ENCODE data around the gene CD300C.

Gene CD300C

DNA sequence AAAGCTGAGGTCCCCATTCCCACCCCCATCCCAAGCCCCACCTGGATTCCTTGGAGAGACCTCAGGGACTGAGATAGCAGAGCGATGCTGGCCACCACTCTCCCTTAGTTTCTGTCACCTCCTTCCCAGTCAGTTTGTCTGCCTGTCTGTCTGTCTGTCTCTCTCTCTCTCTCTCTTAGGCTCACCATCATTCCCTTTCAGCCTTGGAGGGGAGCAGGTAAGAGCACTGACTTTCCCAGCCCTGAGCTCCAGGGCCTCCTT is 20.5 kb downstream of the CD300C start:
- Histone ChIP-seq H3K9me3 (ENCODE audit: control insufficient read depth, low read length) (peaks cover 19% of the 10 kb centered on the region), H3K27me3 (ENCODE audit: control insufficient read depth in 1 of 2, insufficient read depth in 1 of 2, low read length in 2 of 2) (peaks cover 0 to 21% of the 10 kb centered on the region in 2 experiments), H3K36me3 (ENCODE audit: control insufficient read depth in 1 of 2, insufficient read depth in 2 of 2, low read depth in 1 of 2, low read length in 2 of 2) (no peaks in the 10 kb centered on the region), H3K18ac (ENCODE audit: low read depth in 1 of 2, low read length in 2 of 2) (no peak overlapping the region), H4K8ac (ENCODE audit: low read length) (no peak overlapping the region), H2AK5ac (ENCODE audit: low read length, severe bottlenecking) (no peak overlapping the region), H4K91ac (ENCODE audit: low read length) (no peak overlapping the region), H2BK12ac (ENCODE audit: low read length in 2 of 2) (no peak overlapping the region), H3K23ac (ENCODE audit: low read length in 2 of 2) (no peak overlapping the region), H2BK15ac (ENCODE audit: low read depth, poor library complexity, severe bottlenecking) (no peak overlapping the region), H2BK120ac (ENCODE audit: low read depth, low read length) (no peak overlapping the region), H3K27ac (ENCODE audit: low read length, poor library complexity, severe bottlenecking) (no peak overlapping the region), H3K79me1 (replicated peaks; ENCODE audit: low read length, poor library complexity, severe bottlenecking) (no peaks in the 10 kb centered on the region), H3K4me2 (ENCODE audit: low read length, poor library complexity, severe bottlenecking) (no peak overlapping the region), H3K4ac (ENCODE audit: low read depth in 1 of 2, low read length in 2 of 2) (no peak overlapping the region), H3K4me1 (ENCODE audit: control insufficient read depth, insufficient read depth, low read depth, low read length) (no peaks in the 10 kb centered on the region), H2BK5ac (ENCODE audit: low read depth, low read length, poor library complexity, severe bottlenecking) (no peak overlapping the region), H2AFZ (ENCODE audit: low read depth, low read length) (no peak overlapping the region), H3K14ac (ENCODE audit: low read length in 2 of 2) (no peak overlapping the region), H3K4me3 (ENCODE audit: insufficient read depth in 1 of 2, low read depth in 1 of 2, low read length in 2 of 2) (no peak overlapping the region), H3K9ac (ENCODE audit: low read length) (no peak overlapping the region)
- DNase-seq: no peak
- 100% methylated on average over 1 of the region's 1 CpG for WGBS

DNA sequence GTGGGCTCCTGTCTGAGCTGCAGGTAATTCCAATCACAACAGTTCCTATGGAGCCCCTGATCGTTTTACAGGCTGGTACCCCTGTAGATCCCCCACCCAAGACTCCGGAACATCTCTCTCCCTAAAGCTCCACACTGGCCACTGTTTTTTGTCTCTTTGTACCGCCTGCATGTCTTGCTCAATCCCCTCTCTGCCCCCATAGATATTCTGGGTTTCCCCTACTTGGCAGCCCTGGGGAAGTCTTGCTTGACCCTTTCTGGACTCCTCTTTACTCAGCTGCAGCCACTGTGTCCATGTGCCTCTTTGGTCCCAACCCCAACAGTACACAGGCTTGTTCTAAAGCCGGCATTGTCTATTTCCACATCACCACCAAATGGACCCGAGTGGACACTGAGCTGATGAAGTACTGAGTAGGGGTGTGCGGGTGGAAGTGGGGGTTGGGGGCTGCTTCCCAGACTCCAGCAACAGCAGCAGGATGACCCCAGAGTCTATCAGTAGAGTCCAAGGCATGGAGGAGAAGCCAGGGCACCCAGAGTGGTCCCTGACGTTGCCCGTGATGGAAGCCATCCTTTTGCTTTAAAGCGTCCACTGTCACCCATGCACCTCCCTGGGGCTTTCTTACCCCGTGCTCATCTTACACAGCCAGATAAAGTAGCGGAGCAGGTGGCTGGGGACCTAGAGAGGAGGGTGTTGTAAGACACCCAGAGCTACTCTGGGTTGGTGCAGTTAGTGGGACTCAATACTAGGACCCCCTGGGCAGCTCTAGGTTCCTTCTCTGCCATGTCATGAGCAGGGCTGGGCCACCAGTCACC is 21.1 kb downstream of the CD300C start:
- no peaks in the 10 kb centered on the region for H3K36me3 ChIP-seq (ENCODE audit: control insufficient read depth in 1 of 2, insufficient read depth in 2 of 2, low read depth in 1 of 2, low read length in 2 of 2)
- H3K23ac ChIP-seq (ENCODE audit: low read length in 2 of 2): no peak overlapping the region
- no peaks in the 10 kb centered on the region for H3K79me1 ChIP-seq (replicated peaks; ENCODE audit: low read length, poor library complexity, severe bottlenecking)
- H4K91ac ChIP-seq (ENCODE audit: low read length): no peak overlapping the region
- H3K9me3 ChIP-seq (ENCODE audit: control insufficient read depth, low read length): peaks cover 19% of the 10 kb centered on the region
- H3K4me1 ChIP-seq (ENCODE audit: control insufficient read depth, insufficient read depth, low read depth, low read length): no peaks in the 10 kb centered on the region
- H3K4me2 ChIP-seq (ENCODE audit: low read length, poor library complexity, severe bottlenecking): no peak overlapping the region
- H2BK12ac ChIP-seq (ENCODE audit: low read length in 2 of 2): no peak overlapping the region
- H2BK120ac ChIP-seq (ENCODE audit: low read depth, low read length): no peak overlapping the region
- WGBS: 71% methylated on average over 10 of the region's 11 CpGs
- H2BK5ac ChIP-seq (ENCODE audit: low read depth, low read length, poor library complexity, severe bottlenecking): no peak overlapping the region
- no peak overlapping the region for H3K4ac ChIP-seq (ENCODE audit: low read depth in 1 of 2, low read length in 2 of 2)
- no peak overlapping the region for H2AFZ ChIP-seq (ENCODE audit: low read depth, low read length)
- no peak overlapping the region for H3K27ac ChIP-seq (ENCODE audit: low read length, poor library complexity, severe bottlenecking)
- H4K8ac ChIP-seq (ENCODE audit: low read length): no peak overlapping the region
- H3K27me3 ChIP-seq (ENCODE audit: control insufficient read depth in 1 of 2, insufficient read depth in 1 of 2, low read length in 2 of 2): peaks cover 0 to 16% of the 10 kb centered on the region in 2 experiments
- H3K4me3 ChIP-seq (ENCODE audit: insufficient read depth in 1 of 2, low read depth in 1 of 2, low read length in 2 of 2): no peak overlapping the region
- no peak overlapping the region for H2AK5ac ChIP-seq (ENCODE audit: low read length, severe bottlenecking)
- H3K18ac ChIP-seq (ENCODE audit: low read depth in 1 of 2, low read length in 2 of 2): no peak overlapping the region
- no peak overlapping the region for H3K9ac ChIP-seq (ENCODE audit: low read length)
- no peak overlapping the region for H3K14ac ChIP-seq (ENCODE audit: low read length in 2 of 2)
- no peak overlapping the region for H2BK15ac ChIP-seq (ENCODE audit: low read depth, poor library complexity, severe bottlenecking)
- no peak for DNase-seq

DNA sequence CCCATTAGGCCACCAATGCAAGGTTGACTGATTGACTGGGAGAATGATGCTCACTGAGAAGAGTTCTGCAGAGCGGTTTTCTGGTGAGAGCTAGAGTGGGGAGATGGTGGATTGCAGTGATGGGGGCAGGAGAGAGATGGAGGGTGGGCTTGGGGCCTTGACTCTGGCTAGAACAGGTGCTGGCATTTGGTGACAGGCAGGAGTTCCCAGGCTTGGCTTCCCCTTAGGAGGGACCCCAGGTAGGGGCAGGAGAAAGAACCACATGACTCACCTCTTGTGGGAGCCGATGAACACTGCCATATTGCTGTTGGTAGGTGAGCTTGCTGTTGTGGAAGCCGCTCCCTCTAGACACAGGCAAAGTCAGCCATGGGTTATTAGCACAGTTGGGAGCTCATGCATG is 22.6 kb downstream of the CD300C start:
- Histone ChIP-seq H2AFZ (ENCODE audit: low read depth, low read length) (no peak overlapping the region), H4K8ac (ENCODE audit: low read length) (no peak overlapping the region), H2BK15ac (ENCODE audit: low read depth, poor library complexity, severe bottlenecking) (no peak overlapping the region), H2BK5ac (ENCODE audit: low read depth, low read length, poor library complexity, severe bottlenecking) (no peak overlapping the region), H2BK12ac (ENCODE audit: low read length in 2 of 2) (no peak overlapping the region), H2BK120ac (ENCODE audit: low read depth, low read length) (no peak overlapping the region), H3K9ac (ENCODE audit: low read length) (no peak overlapping the region), H4K91ac (ENCODE audit: low read length) (no peak overlapping the region), H3K27ac (ENCODE audit: low read length, poor library complexity, severe bottlenecking) (no peak overlapping the region), H3K4ac (ENCODE audit: low read depth in 1 of 2, low read length in 2 of 2) (no peak overlapping the region), H3K9me3 (ENCODE audit: control insufficient read depth, low read length) (peaks cover 19% of the 10 kb centered on the region), H2AK5ac (ENCODE audit: low read length, severe bottlenecking) (no peak overlapping the region), H3K23ac (ENCODE audit: low read length in 2 of 2) (no peak overlapping the region), H3K14ac (ENCODE audit: low read length in 2 of 2) (no peak overlapping the region), H3K36me3 (ENCODE audit: control insufficient read depth in 1 of 2, insufficient read depth in 2 of 2, low read depth in 1 of 2, low read length in 2 of 2) (no peaks in the 10 kb centered on the region), H3K4me2 (ENCODE audit: low read length, poor library complexity, severe bottlenecking) (no peak overlapping the region), H3K4me1 (ENCODE audit: control insufficient read depth, insufficient read depth, low read depth, low read length) (no peaks in the 10 kb centered on the region), H3K27me3 (ENCODE audit: control insufficient read depth in 1 of 2, insufficient read depth in 1 of 2, low read length in 2 of 2) (peaks cover 0 to 15% of the 10 kb centered on the region in 2 experiments), H3K79me1 (replicated peaks; ENCODE audit: low read length, poor library complexity, severe bottlenecking) (no peaks in the 10 kb centered on the region), H3K4me3 (ENCODE audit: insufficient read depth in 1 of 2, low read depth in 1 of 2, low read length in 2 of 2) (no peak overlapping the region), H3K18ac (ENCODE audit: low read depth in 1 of 2, low read length in 2 of 2) (no peak overlapping the region)
- no peak for DNase-seq
- 48% methylated on average over 2 of the region's 3 CpGs for WGBS

DNA sequence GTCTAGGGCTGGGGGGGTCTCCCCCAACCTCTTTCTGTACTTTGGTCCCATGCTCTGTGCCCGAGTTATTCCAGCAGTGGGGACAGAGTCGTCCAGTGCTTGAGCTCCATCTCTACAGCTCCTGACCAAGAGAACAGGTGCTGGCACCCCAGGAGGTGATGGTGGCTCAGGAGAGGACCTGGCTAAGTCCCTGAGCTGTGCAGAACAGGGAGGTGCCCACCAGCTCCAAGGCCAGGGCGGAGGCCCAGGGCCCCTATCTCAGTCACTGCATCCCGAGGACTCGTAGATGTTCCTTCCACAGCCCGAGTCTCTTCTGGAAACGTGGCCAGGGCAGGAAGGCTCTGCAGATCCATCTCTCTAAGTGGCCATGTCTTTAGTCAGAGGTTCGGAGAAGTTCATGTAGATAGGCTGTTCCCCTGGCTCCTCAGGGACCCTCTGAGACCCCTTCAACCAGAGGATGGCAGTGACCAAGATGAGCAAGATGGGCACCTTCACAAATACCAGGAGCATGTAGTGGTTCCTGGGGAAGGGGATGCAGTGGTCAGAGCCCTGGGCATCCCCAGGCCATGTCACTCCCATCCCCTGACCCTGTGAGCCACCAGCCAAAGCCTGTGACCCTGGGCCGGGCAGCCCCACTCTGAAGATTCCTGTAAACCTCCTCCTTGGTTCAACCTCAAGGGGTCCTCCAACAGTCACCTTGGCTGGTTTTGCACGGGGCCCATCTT is 23.4 kb downstream of the CD300C start:
- Histone ChIP-seq H3K27me3 (ENCODE audit: control insufficient read depth in 1 of 2, insufficient read depth in 1 of 2, low read length in 2 of 2) (peaks cover 0 to 15% of the 10 kb centered on the region in 2 experiments), H2AFZ (ENCODE audit: low read depth, low read length) (no peak overlapping the region), H3K36me3 (ENCODE audit: control insufficient read depth in 1 of 2, insufficient read depth in 2 of 2, low read depth in 1 of 2, low read length in 2 of 2) (no peaks in the 10 kb centered on the region), H3K79me1 (replicated peaks; ENCODE audit: low read length, poor library complexity, severe bottlenecking) (no peaks in the 10 kb centered on the region), H4K8ac (ENCODE audit: low read length) (no peak overlapping the region), H3K14ac (ENCODE audit: low read length in 2 of 2) (no peak overlapping the region), H3K18ac (ENCODE audit: low read depth in 1 of 2, low read length in 2 of 2) (no peak overlapping the region), H2BK5ac (ENCODE audit: low read depth, low read length, poor library complexity, severe bottlenecking) (no peak overlapping the region), H3K9me3 (ENCODE audit: control insufficient read depth, low read length) (peaks cover 19% of the 10 kb centered on the region), H3K9ac (ENCODE audit: low read length) (no peak overlapping the region), H2BK120ac (ENCODE audit: low read depth, low read length) (no peak overlapping the region), H2BK12ac (ENCODE audit: low read length in 2 of 2) (no peak overlapping the region), H3K4me3 (ENCODE audit: insufficient read depth in 1 of 2, low read depth in 1 of 2, low read length in 2 of 2) (no peak overlapping the region), H2BK15ac (ENCODE audit: low read depth, poor library complexity, severe bottlenecking) (no peak overlapping the region), H3K4me2 (ENCODE audit: low read length, poor library complexity, severe bottlenecking) (no peak overlapping the region), H3K4me1 (ENCODE audit: control insufficient read depth, insufficient read depth, low read depth, low read length) (no peaks in the 10 kb centered on the region), H3K23ac (ENCODE audit: low read length in 2 of 2) (no peak overlapping the region), H3K4ac (ENCODE audit: low read depth in 1 of 2, low read length in 2 of 2) (no peak overlapping the region), H4K91ac (ENCODE audit: low read length) (no peak overlapping the region), H2AK5ac (ENCODE audit: low read length, severe bottlenecking) (no peak overlapping the region), H3K27ac (ENCODE audit: low read length, poor library complexity, severe bottlenecking) (no peak overlapping the region)
- 71% methylated on average over 10 of the region's 10 CpGs for WGBS
- DNase-seq: no peak
